GM21529 (cell line): ENCODE results near the gene ARID3B.
"Not testable (repeated sequence)": the region's sequence is repeated elsewhere in the genome, so short reads cannot be mapped to it uniquely, and the experiment has no call there.

Experiments
- ATAC-seq: cut with Tn5 transposase; IDR thresholded peaks from one replicate; pipeline ENCODE4 v1.9.1; 2021; ENCODE audit not compliant: unreplicated experiment

The ARID3B gene

DNA sequence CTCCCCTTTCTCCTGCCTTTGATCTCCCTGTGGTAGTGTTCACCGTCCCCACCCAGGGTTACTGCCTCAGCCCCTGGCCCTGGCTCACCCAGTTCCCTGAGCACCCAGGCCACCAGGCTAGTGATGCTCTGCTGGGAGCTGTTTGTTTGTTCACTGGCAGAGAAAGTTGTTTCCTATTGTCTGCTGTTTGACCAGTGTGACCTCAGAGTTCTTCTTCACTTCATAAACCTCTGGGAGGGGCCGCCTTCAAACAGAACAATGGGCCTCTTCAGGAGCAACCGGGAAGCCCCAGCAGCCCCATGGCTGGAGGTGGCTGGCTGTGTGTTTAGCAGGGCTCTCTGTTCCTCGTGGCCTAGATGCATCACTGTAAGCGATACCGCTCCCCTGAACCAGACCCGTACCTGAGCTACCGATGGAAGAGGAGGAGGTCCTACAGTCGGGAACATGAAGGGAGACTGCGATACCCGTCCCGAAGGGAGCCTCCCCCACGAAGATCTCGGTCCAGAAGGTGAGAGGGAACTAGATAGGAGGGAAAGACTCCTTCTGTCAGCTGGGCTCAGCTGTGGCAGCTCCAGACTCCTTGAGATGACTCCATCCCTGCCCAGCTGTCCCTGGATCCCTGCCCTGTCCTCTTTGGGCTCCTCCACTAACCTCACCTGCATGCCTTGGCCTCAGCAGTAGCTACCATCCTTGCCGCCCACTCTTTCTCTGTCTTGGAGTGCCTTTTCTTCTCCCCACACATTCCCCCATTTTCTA, 78.0 kb downstream of the ARID3B start:
- ATAC-seq: no peak

DNA sequence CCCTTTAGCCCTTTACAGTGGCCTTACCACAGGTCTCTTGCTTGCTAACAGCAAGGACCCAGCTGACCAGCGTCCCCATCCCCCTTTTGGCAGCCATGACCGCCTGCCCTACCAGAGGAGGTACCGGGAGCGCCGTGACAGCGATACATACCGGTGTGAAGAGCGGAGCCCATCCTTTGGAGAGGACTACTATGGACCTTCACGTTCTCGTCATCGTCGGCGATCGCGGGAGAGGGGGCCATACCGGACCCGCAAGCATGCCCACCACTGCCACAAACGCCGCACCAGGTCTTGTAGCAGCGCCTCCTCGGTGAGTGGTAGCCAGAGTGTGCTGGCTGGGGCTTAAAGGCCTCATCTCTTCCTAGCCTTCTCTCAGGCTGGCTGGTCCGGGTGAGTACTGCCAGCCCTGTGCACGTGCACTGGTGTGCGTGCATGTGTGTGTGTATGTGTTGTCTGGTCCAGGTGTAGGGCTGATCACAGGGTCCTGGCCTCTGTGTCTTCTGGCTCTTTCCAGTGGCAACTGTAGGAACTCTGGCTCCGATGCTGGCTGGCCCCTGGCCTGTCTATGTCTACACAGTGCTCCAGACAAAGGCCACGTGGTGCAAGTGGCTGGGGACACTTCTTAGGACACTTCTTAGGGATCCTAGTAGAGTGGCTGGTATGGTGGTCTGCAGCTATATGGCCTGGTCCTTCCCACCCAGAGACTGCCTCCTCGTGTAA, 79.1 kb downstream of the ARID3B start:
- no peak for ATAC-seq

DNA sequence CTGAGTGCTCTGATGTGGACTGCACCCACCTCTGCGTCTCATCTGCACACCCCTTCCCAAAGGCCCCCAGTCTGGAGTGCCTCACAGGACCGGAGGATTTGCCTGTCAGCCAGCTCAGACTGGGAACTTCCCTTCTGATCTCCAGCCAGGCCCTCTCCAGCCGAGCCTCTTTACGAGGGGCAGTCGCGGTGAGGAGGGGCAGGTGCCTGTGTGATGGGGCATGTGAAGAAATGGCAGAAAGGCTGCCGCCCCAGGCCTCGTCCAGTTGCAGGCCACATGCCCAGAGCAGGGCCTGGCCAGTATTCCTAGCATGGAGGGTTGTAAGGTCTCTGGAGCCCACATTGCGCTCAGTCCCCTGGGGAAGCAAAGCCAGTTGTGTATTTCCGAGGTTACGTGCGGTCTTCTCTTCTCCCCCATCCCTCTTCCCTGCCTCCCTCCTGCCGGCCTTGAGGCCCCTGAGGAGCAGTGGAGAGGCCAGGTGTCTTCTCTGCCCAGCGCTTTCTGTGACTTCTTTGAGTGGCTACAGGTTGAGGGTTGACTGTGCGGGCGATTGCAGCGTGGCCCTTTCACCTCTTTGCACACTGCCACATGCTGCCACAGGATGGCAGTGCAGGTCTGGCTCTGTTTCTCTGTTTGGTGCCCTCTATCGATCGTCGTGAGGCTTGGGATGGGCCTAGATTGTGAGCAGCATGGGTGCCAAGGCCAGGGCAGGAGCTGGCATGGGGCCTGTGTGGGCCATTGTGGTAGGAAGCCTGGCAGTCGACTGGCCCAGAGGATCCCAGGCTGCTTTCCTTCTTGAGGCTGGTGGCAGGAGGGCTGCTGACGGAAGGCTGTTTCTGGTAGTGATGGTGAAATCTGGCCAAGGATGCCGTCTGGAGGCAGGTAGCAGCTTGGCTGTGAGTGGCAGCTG, 79.9 kb downstream of the ARID3B start:
- ATAC-seq: peak; percentile 54

DNA sequence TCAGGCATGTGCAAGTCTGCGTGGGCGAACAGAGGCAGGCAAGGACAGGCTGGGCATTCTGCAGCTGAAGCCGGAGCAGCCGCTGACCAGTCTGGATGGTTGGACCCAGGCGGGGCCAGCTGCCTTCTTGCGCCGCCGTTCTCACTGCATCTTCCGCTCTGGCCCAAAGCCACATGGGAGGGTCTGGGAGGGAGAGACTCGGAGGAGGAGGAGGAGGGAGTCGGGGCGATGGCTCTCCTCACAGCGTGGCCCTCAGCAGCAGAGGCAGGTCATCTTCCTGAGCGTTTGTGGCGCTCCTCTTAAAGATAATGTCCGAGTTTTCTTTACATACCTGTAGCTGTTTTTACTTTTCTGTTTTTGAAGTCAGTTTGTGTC, 80.5 kb downstream of the ARID3B start:
- ATAC-seq: no peak

DNA sequence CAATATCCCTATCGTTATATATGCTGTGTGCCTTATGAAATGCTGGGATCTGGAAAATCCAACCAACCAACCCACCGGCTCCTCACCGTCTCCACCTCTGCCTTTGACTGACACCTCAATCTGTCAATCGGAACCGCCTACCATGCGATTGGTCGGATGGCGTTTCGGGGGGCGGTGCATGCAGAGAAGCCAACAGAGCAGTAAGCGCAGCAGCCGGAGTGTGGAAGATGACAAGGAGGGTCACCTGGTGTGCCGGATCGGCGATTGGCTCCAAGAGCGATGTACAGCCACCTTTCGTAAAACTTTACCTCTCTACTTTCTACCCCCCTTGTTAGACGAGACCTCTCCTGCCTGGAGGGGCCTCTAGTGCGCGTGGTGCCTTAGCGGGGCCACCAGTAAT, 80.9 kb downstream of the ARID3B start:
- no peak for ATAC-seq

DNA sequence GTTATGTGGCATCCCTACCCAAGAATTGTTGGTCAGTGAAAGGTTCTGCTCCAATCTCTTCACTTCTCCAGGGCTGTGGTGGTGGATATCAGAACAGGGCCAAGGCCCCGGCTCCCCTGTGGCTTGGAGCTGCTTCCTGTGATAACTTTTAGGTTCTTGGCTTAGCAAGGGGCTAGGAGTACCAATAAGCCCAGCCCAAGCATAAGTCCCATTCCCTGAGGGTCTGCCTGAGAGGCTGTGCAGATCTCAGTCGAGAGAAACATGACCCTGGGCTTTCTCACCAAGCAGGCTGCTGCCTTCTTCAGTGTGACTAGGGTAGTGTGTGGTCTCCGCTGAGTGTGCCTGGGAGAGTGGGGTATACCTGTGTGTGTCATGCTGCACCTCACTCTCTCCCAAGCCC, 81.7 kb downstream of the ARID3B start:
- ATAC-seq: no peak

DNA sequence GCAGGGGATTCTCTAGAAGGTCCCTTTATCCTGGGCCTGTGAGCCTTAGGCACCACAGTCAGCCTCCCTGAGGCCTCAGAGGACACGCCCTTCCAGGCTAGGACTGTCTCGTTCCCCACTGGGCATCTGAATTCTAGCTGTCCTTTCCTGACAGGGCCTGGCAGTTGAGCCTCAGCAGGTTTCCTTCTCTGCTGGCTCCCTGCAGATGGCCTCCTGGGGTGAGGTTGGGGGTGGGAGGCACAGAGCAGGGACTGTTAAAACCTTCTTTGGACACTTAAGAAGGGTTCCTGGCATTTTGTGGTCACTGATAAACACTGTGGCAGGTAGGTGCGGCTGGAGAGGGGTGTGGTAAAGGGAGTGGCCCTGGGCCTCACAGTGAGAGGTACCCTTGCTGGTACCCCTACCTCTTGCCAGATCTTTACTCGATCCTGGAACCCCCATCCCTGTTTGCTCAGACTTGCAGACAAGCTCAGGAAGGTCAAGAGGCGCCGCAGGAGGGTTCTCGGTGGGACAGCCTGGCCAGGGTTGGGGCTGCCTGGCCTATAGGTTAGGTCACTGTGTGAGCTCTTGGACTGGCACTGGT, 83.1 kb downstream of the ARID3B start:
- ATAC-seq: no peak

DNA sequence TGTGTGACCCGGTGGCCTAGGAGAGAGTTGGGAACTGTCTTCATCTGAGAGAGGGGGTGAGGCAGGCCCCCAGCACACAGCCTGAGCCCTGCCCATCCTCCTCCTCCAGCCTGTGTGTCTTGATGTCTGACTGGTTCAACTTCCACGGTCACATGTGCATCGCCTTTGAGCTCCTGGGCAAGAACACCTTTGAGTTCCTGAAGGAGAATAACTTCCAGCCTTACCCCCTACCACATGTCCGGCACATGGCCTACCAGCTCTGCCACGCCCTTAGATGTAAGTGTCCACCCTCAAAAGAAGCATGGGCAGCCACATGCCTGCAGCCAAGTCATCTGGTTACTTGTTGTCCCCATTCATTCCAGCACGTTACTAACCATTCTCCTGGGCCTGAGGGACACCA, 84.7 kb downstream of the ARID3B start:
- ATAC-seq: no peak

DNA sequence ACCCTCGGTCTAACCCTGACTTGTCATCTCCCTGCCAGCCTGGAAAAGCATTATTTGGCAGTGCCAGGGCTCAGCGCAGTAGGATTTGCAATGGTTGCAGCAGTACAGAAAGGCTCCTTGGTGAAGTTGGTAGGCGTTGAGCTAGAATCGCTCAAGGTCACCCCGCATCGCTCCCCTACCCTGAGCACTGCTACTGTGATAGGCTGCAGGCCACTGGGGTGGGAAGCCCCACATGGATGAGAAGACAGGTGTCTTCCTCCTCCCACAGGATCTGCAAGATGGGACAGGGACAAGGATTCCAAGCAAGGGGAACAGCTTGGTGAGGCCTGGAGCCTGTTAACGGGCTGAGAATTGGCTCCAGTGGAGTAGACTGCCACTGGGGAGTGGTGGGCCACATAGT, 85.3 kb downstream of the ARID3B start:
- no peak for ATAC-seq

DNA sequence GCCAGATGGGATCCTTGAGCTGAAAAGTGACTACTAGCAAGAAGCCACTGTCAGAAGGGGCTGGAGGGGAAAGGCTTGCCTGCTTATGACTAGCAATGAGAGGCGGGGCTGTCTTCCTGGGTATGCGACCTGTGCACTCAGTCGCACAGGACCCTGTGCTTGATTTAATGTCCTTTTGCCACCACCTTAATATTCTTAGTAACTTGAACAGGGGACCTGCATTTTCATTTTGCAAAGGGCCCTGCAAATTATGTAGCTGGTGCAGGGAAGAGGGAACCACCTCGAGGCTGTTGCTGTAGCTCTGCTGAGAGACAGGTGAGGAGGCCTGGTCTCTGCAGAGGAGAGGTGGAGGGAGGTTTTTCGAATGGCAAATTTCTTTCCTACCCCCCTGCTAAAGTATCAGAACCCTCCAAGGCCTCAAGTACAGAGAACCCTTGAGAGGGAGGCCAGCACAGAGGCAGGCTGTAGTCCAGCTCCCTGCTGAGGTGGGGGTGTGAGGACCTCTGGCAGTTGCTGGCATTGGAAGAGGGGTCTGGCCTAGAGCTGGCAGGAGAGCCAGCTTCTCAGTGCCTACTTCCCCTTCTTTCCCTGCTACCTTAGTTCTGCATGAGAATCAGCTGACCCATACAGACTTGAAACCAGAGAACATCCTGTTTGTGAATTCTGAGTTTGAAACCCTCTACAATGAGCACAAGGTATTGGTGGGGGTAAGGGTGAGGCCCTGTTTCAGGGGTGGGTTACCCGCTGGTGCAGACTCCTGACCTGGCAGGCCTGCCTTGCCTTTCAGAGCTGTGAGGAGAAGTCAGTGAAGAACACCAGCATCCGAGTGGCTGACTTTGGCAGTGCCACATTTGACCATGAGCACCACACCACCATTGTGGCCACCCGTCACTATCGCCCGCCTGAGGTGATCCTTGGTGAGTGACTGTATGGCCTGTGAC, 86.0 kb downstream of the ARID3B start:
- peak; percentile 53 for ATAC-seq

DNA sequence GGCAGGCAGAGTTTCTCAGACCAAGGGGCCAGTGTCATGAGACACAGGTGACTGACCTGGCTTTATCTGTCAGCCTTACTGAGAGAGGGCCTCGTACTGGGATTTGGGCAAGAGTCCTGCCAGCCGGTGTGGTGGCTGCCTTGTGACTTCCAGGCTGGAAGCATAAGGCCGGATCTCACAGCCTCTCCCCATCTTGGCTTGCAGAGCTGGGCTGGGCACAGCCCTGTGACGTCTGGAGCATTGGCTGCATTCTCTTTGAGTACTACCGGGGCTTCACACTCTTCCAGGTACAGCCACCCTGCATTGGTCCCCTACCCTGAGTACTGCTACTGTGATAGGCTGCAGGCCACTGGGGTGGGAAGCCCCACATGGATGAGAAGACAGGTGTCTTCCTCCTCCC, 86.7 kb downstream of the ARID3B start:
- no peak for ATAC-seq

DNA sequence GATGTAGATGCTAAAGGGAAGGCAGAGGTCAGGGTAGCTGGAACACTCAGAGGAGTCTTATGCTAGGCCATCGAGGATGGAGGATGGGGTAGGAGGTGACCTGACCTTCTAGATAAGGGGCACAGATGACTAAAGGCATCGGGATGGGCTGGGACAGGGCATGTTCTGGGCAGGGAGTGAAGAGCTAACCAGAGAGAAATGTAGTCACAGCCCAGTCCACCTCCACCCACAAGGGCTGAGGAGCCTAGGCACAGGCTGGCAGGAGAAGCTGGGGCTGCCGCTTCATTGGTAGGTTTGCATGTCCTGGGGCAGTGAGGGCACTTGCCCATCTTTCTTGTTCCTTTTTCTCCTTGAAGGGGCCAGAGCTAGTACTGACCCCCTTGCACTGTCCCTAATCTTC, 87.2 kb downstream of the ARID3B start:
- no peak for ATAC-seq

DNA sequence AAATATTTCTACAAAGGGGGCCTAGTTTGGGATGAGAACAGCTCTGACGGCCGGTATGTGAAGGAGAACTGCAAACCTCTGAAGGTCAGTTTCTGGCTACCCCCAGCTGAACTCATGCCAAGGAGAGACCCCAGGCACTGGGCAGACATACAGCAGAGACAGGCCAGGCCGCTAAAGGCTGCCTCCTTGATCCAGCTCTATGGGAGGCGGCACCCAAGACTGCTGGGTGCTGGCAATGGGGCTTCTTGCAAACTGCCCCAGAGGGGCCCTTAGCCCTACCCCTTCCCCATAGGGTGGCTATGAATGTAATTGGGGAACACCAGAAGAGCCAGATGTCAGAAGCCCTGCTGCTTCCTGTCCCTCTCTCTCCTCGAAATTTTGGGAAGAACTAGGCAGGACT, 87.9 kb downstream of the ARID3B start:
- ATAC-seq: no peak

DNA sequence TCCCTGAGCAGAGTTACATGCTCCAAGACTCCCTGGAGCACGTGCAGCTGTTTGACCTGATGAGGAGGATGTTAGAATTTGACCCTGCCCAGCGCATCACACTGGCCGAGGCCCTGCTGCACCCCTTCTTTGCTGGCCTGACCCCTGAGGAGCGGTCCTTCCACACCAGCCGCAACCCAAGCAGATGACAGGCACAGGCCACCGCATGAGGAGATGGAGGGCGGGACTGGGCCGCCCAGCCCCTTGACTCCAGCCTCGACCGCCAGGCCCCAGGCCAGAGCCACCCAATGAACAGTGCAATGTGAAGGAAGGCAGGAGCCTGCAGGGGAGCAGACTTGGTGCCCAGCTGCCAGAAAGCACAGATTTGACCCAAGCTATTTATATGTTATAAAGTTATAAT, 88.7 kb downstream of the ARID3B start:
- not testable (repeated sequence) for ATAC-seq

DNA sequence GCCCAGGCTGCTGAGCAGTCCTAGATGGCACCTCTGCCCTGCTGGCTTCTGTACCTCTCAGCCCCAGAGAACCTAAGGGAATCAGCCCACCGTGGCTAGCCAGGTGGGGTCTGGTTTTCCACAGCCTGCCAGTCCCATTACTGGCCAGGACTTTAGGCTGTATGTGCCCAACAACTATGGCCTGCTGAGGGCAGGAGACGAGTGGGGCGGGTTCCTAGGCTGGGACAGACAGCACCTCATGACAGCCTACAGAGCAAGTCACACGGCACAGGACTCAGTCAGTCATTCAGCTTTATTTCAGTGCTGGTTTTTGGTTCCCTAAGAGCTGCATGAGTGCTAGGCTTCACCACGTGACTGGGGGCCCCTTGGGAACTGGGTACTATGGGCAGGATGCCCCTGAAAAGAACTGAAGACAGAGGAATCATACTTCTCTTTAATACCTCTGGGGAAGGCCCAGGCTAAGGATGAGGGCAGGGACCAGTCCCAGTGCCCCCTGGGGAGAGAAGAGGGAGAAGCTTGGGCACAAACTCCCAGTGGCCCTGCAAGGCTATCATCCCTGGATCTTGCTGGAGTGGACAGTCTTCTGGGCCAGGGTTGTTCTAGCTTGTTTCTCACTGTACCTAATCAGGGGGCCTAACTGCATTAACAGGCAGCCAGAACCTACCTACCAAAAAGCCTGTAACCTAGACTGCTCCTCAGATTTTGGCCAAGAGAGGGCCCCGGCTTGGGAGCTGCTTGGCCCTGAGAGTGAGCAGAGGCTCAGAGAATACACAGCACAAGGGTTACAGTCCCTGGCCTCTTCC, 89.5 kb downstream of the ARID3B start:
- no peak for ATAC-seq

DNA sequence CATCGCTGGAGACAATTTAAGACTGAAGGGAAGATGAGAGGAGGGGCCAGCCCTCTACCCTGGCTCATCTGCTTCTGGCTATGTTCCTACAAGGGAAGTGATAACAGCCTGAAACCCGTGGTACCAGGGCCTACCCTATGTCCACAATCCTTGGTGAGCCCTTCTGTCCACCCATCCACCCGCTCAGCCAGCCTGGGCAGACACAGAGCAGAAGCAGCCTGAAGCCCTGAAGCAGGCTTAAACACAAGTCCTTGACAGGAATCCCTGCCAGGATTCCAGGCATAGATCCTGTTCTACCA, 90.0 kb downstream of the ARID3B start:
- ATAC-seq: no peak

DNA sequence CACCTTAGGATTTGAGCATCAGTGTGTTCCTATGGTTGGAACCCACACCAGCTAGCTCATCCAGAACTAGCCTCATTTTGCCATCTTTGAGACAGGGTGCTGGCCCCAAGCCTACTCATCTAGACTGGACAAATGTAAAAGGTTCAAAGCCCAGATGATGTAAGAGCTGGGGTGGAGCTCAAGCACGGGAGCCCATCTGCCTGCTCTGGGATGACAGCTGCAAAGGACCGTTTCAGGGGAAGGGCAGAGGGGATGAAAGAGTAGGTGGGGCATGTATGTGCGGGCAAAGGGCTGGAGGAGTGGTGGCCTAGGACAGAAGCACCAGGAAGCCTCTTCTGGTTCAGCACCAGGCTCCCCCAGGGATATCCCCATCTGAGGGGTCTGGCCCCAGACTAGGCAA, 90.4 kb downstream of the ARID3B start:
- no peak for ATAC-seq

DNA sequence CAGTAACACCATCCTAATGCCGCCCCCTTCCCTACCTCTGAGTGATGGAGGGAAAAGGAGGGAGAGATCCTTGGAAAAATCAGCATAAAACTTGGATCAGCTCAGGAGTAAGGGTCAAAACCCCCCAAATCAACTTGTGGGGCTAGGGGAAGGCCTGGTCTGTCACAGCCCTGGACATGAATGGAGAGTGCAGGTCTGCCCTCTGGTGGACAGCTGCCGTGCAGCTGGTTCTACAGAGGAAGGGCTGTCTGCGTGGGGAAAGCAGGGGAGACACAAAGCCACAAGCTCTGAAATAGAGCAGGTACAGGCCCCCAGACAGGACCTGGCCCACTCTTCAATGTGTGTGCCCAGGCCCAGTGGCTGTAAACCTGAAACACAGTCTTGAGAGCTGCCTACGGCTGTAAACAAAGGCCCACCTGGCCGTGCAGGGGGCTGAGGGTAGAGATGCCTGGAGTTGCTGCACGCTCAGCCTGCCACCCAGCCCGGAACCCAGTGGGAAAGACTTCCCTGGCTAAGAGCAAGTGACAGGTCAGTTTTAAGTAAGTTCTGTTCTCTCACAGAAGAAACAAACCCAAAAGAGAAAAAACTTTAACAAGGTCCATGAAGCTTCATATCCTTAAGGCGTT, 91.0 kb downstream of the ARID3B start:
- no peak for ATAC-seq

DNA sequence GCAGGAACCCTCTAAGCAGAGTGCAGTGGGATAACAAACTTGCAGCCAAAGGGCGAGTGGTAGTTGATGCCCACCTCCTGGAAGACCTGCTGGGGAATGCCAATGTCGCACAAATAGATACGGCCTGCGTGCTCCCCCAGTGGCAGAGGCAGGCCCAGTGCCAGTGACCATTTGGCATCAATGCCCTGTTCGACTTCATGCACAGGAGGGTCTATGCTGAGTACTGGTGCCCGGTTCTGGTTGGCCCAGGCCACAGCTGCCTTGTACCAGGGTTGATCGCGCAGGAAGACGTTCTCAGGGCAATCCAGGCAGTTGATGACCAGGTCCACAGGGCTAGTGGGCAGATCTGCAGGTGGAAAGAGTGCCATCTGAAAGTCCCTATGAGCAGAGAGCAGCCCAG, 91.6 kb downstream of the ARID3B start:
- ATAC-seq: no peak
